HepG2 (cell line): ENCODE results near the gene NGDN. TPM values are rescaled to one million over a fixed set of nuclear protein-coding genes. Genes with fewer than 3 reads are reported as not detected.

Experiments
- ESRRA ChIP-seq: sonication (generic); formaldehyde crosslinking; IDR thresholded peaks from 2 replicates; pipeline ENCODE4 v1.5.1; 2020; ENCODE audit warnings: mild to moderate bottlenecking, low read depth, missing genetic modification reagents
- FLYWCH1 ChIP-seq: sonication (generic); formaldehyde crosslinking; IDR thresholded peaks from 2 replicates; pipeline ENCODE4 v1.8.1; 2023; ENCODE audit warnings: mild to moderate bottlenecking, missing genetic modification reagents
- HDAC1 ChIP-seq: sonication (generic); formaldehyde crosslinking; IDR thresholded peaks from 2 replicates; pipeline ENCODE4 v1.5.1; 2020; ENCODE audit warnings: mild to moderate bottlenecking, missing genetic modification reagents
- HMGA1 ChIP-seq: sonication (generic); formaldehyde crosslinking; conservative IDR thresholded peaks from 2 replicates; pipeline ENCODE4 v1.4.0; 2020; ENCODE audit warnings: missing genetic modification reagents
- JUN ChIP-seq: sonication (generic); formaldehyde crosslinking; IDR thresholded peaks from 2 replicates; pipeline ENCODE4 v1.4.0; 2020; ENCODE audit warnings: mild to moderate bottlenecking, missing genetic modification reagents
- KDM5B ChIP-seq: sonication (generic); formaldehyde crosslinking; IDR thresholded peaks from 2 replicates; pipeline ENCODE4 v1.4.0; 2020; ENCODE audit warnings: missing genetic modification reagents, mild to moderate bottlenecking, borderline replicate concordance
- SMAD3 ChIP-seq: sonication (generic); formaldehyde crosslinking; IDR thresholded peaks from 2 replicates; pipeline ENCODE4 v1.4.0; 2020; ENCODE audit warnings: missing genetic modification reagents
- SMAD9 ChIP-seq: sonication (generic); formaldehyde crosslinking; IDR thresholded peaks from 2 replicates; pipeline ENCODE4 v1.5.1; 2020; ENCODE audit warnings: mild to moderate bottlenecking, missing genetic modification reagents
- TMF1 ChIP-seq: sonication (generic); formaldehyde crosslinking; IDR thresholded peaks from 2 replicates; pipeline ENCODE4 v1.8.1; 2022; ENCODE audit warnings: low read depth, missing genetic modification reagents
- ZBTB3 ChIP-seq: sonication (generic); formaldehyde crosslinking; IDR thresholded peaks from 2 replicates; pipeline ENCODE4 v1.4.0; 2020; ENCODE audit warnings: low read depth, mild to moderate bottlenecking, moderate library complexity, missing genetic modification reagents, borderline replicate concordance
- ZNF17 ChIP-seq: sonication (generic); formaldehyde crosslinking; IDR thresholded peaks from 2 replicates; pipeline ENCODE4 v1.5.0; 2020; ENCODE audit warnings: mild to moderate bottlenecking, missing genetic modification reagents
- ZNF431 ChIP-seq: sonication (generic); formaldehyde crosslinking; IDR thresholded peaks from 2 replicates; pipeline ENCODE4 v1.9.0; 2022; ENCODE audit warnings: missing genetic modification reagents, low read depth, mild to moderate bottlenecking, borderline replicate concordance
- ZNF451 ChIP-seq: sonication (generic); formaldehyde crosslinking; IDR thresholded peaks from 2 replicates; pipeline ENCODE4 v1.5.0; 2020; ENCODE audit warnings: mild to moderate bottlenecking, missing genetic modification reagents
- ZNF577 ChIP-seq: sonication (generic); formaldehyde crosslinking; IDR thresholded peaks from 2 replicates; pipeline ENCODE4 v1.4.0; 2020; ENCODE audit warnings: mild to moderate bottlenecking, low read depth, missing genetic modification reagents, borderline replicate concordance
- ZNF713 ChIP-seq: sonication (generic); formaldehyde crosslinking; IDR thresholded peaks from 2 replicates; pipeline ENCODE4 v1.4.0; 2020; ENCODE audit warnings: mild to moderate bottlenecking, missing genetic modification reagents
- ZNF768 ChIP-seq: sonication (generic); formaldehyde crosslinking; IDR thresholded peaks from 2 replicates; pipeline ENCODE4 v1.4.0; 2020; ENCODE audit warnings: missing genetic modification reagents
- ZNF790 ChIP-seq: sonication (generic); formaldehyde crosslinking; IDR thresholded peaks from 2 replicates; pipeline ENCODE4 v1.8.0; 2022; ENCODE audit warnings: missing genetic modification reagents, mild to moderate bottlenecking, borderline replicate concordance
- polyA plus RNA-seq, 8 experiments: library from polyadenylated mRNA; depleted of rRNA in 3 of 8; stranded (reverse) in 7 of 8; unstranded in 1 of 8; fragments of >200 nt; fragmentation: Illumina TruSeq in 4 of 8; extraction: Trizol in 4 of 8; gene quantifications; 2 replicates each; pipeline versions ENCODE4 v1.2.1 to v1.2.3, GENCODE V29; 2011 to 2016; ENCODE audit warnings: low read depth in 4 of 8, missing spikeins in 1 of 8, mixed read lengths in 1 of 8; ENCODE audit not compliant: insufficient read depth in 1 of 8
- total RNA-seq, 5 experiments: library from RNA; depleted of rRNA; stranded (reverse); fragments of >200 nt; fragmentation: Illumina TruSeq; extraction: Trizol; gene quantifications; 2 replicates each; pipeline ENCODE4 v1.2.3, GENCODE V29; 2016; ENCODE audit warnings: low read depth in 1 of 5
- TF ChIP-seq, protein P1 (sequence below): sonication (generic); formaldehyde crosslinking; IDR thresholded peaks from 2 replicates; pipeline ENCODE4 v1.8.1; 2023; ENCODE audit warnings: mild to moderate bottlenecking, moderate library complexity, missing genetic modification reagents
- TF ChIP-seq, protein P2 (sequence below): sonication (generic); IDR thresholded peaks from 2 replicates; pipeline ENCODE4 v1.6.1; 2016; ENCODE audit warnings: low read depth, borderline replicate concordance
- TF ChIP-seq, protein P3 (sequence below): sonication (generic); formaldehyde crosslinking; IDR thresholded peaks from 2 replicates; pipeline ENCODE4 v1.4.0; 2020; ENCODE audit warnings: mild to moderate bottlenecking, low read depth, missing genetic modification reagents
- TF ChIP-seq, protein P4 (sequence below): sonication (generic); formaldehyde crosslinking; conservative IDR thresholded peaks from 2 replicates; pipeline ENCODE4 v1.4.0; 2020; ENCODE audit warnings: mild to moderate bottlenecking, missing genetic modification reagents, moderate library complexity

The NGDN gene
- total and polyA plus RNA-seq, 2 of the 13 experiments (the other 11 are each of a cell fraction or from before 2014, with no cell fraction given), result 154 to 216 TPM

DNA sequence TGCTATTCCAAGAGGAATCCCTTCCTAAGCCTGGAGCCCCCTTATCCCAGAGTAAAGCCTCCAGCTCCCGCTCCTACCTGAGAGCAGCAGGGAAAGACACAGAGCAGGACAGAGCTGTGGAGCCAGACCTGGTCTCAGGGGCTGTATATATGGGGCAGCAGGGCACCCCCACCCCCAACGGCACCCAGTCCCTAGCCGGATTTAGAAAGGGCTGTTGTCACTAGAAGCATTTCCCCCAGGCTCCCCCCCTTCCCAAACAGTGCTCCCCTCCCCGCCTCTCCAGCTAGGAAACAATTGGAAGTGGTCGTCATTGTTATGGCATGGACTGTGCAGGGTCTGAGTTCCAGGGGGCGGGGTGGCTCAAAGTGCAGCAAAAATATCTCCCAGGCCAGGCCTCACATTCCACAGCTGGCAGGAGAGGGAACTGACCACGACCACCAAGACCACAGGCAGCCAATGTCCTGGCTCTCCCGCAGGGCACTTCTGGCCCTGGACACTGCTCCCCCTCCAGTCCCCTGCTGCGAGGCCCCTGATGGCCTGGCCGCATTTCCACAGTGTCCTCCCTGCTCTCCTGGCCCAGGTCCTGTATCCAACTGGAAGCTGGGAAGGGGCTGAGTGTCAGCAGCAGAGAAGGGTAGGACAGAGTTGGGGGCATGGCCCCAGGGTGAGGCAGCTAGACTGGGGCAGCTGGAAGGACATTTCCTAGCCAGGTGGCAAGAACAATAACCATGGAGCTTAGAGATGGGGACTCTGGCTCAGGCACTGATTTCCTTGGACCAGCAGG lies 33.8 kb upstream of the NGDN start, which contains the start of gene MYH7 (continued):
- TF ChIP-seq SMAD9 (CRISPR knock-in tag), result no peak
- no peak for TF ChIP-seq ZNF713 (CRISPR knock-in tag)
- TF ChIP-seq HDAC1 (CRISPR knock-in tag), result no peak
- TF ChIP-seq ZNF431 (CRISPR knock-in tag), result no peak; the same call in 1 of the 2 replicates
- 0 out of 2 replicates have a peak, but pooled peaks have one; percentile 76 for TF ChIP-seq ZNF790
- no peak for TF ChIP-seq ESRRA (CRISPR knock-in tag)
- TF ChIP-seq ZNF768 (CRISPR knock-in tag), result peak; percentile 33; the same call in 1 of the 2 replicates
- TF ChIP-seq ZNF577 (CRISPR knock-in tag), result no peak
- TF ChIP-seq ZNF451, result peak; percentile 90
- TF ChIP-seq KDM5B, result peak; percentile 17; the same call in 1 of the 2 replicates
- TF ChIP-seq TMF1 (CRISPR knock-in tag), result no peak
- TF ChIP-seq FLYWCH1 (CRISPR knock-in tag), result no peak
- no peak for TF ChIP-seq ZBTB3
- TF ChIP-seq, protein P1, sequence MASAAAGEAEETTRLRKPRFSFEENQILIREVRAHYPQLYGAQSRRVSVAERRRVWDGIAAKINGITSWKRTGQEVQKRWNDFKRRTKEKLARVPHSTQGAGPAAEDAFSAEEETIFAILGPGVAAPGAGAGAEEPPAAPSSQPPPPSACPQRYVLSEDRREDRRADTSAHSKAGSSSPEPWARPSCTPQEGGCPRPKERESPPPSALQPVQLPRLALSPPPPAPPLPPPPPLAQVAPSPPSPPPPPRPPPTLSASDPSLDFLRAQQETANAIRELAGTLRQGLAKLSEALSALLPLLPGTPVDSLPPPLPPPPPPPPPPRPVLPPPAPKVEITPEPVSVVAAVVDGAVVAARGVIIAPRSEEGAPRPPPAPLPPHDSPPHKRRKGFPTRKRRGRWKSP (CRISPR knock-in tag), result no peak
- no peak for TF ChIP-seq HMGA1 (CRISPR knock-in tag)
- no peak for TF ChIP-seq SMAD3
- TF ChIP-seq, protein P2, sequence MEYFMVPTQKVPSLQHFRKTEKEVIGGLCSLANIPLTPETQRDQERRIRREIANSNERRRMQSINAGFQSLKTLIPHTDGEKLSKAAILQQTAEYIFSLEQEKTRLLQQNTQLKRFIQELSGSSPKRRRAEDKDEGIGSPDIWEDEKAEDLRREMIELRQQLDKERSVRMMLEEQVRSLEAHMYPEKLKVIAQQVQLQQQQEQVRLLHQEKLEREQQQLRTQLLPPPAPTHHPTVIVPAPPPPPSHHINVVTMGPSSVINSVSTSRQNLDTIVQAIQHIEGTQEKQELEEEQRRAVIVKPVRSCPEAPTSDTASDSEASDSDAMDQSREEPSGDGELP, result peak; percentile 84; the same call in 1 of the 2 replicates
- TF ChIP-seq ZNF17, result no peak
- TF ChIP-seq, protein P3, sequence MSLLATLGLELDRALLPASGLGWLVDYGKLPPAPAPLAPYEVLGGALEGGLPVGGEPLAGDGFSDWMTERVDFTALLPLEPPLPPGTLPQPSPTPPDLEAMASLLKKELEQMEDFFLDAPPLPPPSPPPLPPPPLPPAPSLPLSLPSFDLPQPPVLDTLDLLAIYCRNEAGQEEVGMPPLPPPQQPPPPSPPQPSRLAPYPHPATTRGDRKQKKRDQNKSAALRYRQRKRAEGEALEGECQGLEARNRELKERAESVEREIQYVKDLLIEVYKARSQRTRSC (CRISPR knock-in tag), result no peak
- TF ChIP-seq, protein P4, sequence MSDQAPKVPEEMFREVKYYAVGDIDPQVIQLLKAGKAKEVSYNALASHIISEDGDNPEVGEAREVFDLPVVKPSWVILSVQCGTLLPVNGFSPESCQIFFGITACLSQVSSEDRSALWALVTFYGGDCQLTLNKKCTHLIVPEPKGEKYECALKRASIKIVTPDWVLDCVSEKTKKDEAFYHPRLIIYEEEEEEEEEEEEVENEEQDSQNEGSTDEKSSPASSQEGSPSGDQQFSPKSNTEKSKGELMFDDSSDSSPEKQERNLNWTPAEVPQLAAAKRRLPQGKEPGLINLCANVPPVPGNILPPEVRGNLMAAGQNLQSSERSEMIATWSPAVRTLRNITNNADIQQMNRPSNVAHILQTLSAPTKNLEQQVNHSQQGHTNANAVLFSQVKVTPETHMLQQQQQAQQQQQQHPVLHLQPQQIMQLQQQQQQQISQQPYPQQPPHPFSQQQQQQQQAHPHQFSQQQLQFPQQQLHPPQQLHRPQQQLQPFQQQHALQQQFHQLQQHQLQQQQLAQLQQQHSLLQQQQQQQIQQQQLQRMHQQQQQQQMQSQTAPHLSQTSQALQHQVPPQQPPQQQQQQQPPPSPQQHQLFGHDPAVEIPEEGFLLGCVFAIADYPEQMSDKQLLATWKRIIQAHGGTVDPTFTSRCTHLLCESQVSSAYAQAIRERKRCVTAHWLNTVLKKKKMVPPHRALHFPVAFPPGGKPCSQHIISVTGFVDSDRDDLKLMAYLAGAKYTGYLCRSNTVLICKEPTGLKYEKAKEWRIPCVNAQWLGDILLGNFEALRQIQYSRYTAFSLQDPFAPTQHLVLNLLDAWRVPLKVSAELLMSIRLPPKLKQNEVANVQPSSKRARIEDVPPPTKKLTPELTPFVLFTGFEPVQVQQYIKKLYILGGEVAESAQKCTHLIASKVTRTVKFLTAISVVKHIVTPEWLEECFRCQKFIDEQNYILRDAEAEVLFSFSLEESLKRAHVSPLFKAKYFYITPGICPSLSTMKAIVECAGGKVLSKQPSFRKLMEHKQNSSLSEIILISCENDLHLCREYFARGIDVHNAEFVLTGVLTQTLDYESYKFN, result peak; percentile 95
- peak; percentile 75; the same call in 1 of the 2 replicates for TF ChIP-seq JUN (CRISPR knock-in tag)
